DOHH2 (cell line): ENCODE measurements around the gene GATAD2A.

ENCODE experiments used
- H3F3A ChIP-seq: fragments of 200-600 bp; sonication (generic), shearing (Covaris generic); 2 replicates; pipeline ENCODE4 v1.6.0; 2016; ENCODE audit warnings: antibody characterized with exemption, mild to moderate bottlenecking; ENCODE audit not compliant: control insufficient read depth, insufficient read depth
- H3K27ac ChIP-seq: fragments of 200-600 bp; sonication (generic); 2 replicates; pipeline ENCODE4 v1.5.1; 2014; ENCODE audit warnings: low read depth, mild to moderate bottlenecking, low read length, moderate library complexity
- H3K27me3 ChIP-seq: fragments of 200-600 bp; sonication (generic); 2 replicates; pipeline ENCODE4 v1.6.1; 2014; ENCODE audit warnings: mild to moderate bottlenecking, low read length, mixed read lengths; ENCODE audit not compliant: control insufficient read depth
- H3K36me3 ChIP-seq: fragments of 200-600 bp; sonication (generic); 2 replicates; pipeline ENCODE4 v1.6.1; 2014; ENCODE audit warnings: mild to moderate bottlenecking, low read length, moderate library complexity, mixed read lengths; ENCODE audit not compliant: control insufficient read depth
- H3K4me1 ChIP-seq: fragments of 200-600 bp; sonication (generic); 2 replicates; pipeline ENCODE4 v1.6.1; 2014; ENCODE audit warnings: mild to moderate bottlenecking, low read length, mixed read lengths; ENCODE audit not compliant: control insufficient read depth
- H3K4me2 ChIP-seq: fragments of 200-600 bp; sonication (generic); 2 replicates; pipeline ENCODE4 v1.6.0; 2014; ENCODE audit warnings: mild to moderate bottlenecking, low read length, moderate library complexity
- H3K4me3 ChIP-seq: fragments of 200-600 bp; sonication (generic); 2 replicates; pipeline ENCODE4 v1.5.1; 2014; ENCODE audit warnings: mild to moderate bottlenecking, low read length, mixed read lengths
- H3K79me2 ChIP-seq: fragments of 200-600 bp; sonication (generic); 2 replicates; pipeline ENCODE4 v1.6.1; 2014; ENCODE audit warnings: mild to moderate bottlenecking, low read length, mixed read lengths; ENCODE audit not compliant: control insufficient read depth
- H3K9me2 ChIP-seq: fragments of 200-600 bp; sonication (generic); replicated peaks from 2 replicates; pipeline ENCODE4 v1.6.1; 2014; ENCODE audit warnings: mild to moderate bottlenecking, low read length, mixed read lengths; ENCODE audit not compliant: control insufficient read depth
- H3K9me3 ChIP-seq: fragments of 200-600 bp; sonication (generic); 2 replicates; pipeline ENCODE4 v1.6.1; 2014; ENCODE audit warnings: antibody characterized with exemption, low read length, mixed read lengths; ENCODE audit not compliant: control insufficient read depth, insufficient read depth
- H4K20me1 ChIP-seq: fragments of 200-600 bp; sonication (generic); 2 replicates; pipeline ENCODE4 v1.6.0; 2014; ENCODE audit warnings: low read depth, mild to moderate bottlenecking, antibody characterized with exemption, low read length, moderate library complexity; ENCODE audit not compliant: control insufficient read depth, insufficient read depth
- EZH2phosphoT487 ChIP-seq: fragments of 200-600 bp; sonication (generic); IDR thresholded peaks from 2 replicates; pipeline ENCODE4 v1.6.1; 2017; ENCODE audit warnings: borderline replicate concordance, mild to moderate bottlenecking, antibody characterized with exemption, low read length, moderate library complexity, mixed read lengths
- TF ChIP-seq, protein P1 (sequence below): fragments of 200-600 bp; sonication (generic); IDR thresholded peaks from one replicate; pipeline ENCODE4 v1.5.1; 2014; ENCODE audit warnings: antibody characterized with exemption, mild to moderate bottlenecking, low read depth, low read length; ENCODE audit not compliant: poor library complexity, severe bottlenecking

GATAD2A gene

DNA sequence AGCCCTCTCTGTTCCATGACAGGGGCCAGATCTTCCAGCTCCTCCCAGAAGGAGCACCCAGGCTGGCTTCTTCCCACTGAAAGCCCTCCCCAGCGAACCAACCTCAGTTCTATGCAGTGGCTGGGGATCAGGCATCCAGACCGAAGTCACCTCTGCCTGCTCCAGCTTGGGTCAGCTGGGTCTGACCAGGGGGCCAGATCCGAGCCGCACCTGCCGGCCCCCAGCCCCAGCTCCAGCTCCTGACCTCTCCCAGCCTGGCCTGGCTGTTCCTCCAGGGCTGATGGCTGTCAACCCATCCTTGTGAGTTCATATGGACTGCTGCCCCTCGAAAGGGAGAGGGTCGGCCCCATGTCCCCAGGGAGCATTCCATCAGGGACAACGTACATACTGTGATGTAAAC is 101.9 kb downstream of the GATAD2A start:
- Histone ChIP-seq H3K79me2 (no peaks in the 10 kb centered on the region), H3F3A (peaks cover 10% of the 10 kb centered on the region), H3K4me1 (no peaks in the 10 kb centered on the region), H3K4me3 (no peak overlapping the region), H3K9me3 (no peaks in the 10 kb centered on the region), H3K27ac (no peak overlapping the region), H4K20me1 (no peaks in the 10 kb centered on the region), H3K27me3 (no peaks in the 10 kb centered on the region), H3K9me2 (no peaks in the 10 kb centered on the region), H3K36me3 (peaks cover 53% of the 10 kb centered on the region), H3K4me2 (no peak overlapping the region)
- TF ChIP-seq, protein P1, sequence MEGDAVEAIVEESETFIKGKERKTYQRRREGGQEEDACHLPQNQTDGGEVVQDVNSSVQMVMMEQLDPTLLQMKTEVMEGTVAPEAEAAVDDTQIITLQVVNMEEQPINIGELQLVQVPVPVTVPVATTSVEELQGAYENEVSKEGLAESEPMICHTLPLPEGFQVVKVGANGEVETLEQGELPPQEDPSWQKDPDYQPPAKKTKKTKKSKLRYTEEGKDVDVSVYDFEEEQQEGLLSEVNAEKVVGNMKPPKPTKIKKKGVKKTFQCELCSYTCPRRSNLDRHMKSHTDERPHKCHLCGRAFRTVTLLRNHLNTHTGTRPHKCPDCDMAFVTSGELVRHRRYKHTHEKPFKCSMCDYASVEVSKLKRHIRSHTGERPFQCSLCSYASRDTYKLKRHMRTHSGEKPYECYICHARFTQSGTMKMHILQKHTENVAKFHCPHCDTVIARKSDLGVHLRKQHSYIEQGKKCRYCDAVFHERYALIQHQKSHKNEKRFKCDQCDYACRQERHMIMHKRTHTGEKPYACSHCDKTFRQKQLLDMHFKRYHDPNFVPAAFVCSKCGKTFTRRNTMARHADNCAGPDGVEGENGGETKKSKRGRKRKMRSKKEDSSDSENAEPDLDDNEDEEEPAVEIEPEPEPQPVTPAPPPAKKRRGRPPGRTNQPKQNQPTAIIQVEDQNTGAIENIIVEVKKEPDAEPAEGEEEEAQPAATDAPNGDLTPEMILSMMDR: no peak
- TF ChIP-seq EZH2phosphoT487: no peak

DNA sequence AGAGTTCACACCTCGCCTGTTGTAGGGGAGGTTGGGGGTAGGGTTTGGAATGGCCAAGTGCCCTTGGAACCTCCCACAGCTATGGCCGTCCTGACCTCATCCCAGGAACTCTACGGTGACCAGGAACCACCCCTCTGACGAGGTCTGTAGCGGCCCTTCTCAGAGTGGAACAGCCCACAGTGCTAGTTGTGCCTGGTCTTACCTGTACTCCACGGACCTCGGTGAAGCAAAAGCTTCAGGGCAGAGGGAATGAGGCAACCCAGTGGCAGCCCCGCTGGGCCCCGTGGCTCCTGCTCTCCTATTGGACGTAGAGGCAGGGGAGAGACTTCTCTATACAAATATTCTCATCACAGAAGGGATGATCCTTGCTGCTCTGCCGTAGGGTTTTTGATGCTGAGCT is 102.7 kb downstream of the GATAD2A start:
- no peaks in the 10 kb centered on the region for H3K9me3 ChIP-seq
- no peaks in the 10 kb centered on the region for H4K20me1 ChIP-seq
- peaks cover 44% of the 10 kb centered on the region for H3K36me3 ChIP-seq
- no peaks in the 10 kb centered on the region for H3K9me2 ChIP-seq
- no peak overlapping the region for H3K4me3 ChIP-seq
- peaks cover 10% of the 10 kb centered on the region for H3F3A ChIP-seq
- H3K27ac ChIP-seq: no peak overlapping the region
- H3K27me3 ChIP-seq: no peaks in the 10 kb centered on the region
- no peak overlapping the region for H3K4me2 ChIP-seq
- no peaks in the 10 kb centered on the region for H3K79me2 ChIP-seq
- H3K4me1 ChIP-seq: no peaks in the 10 kb centered on the region
- no peak for TF ChIP-seq EZH2phosphoT487
- TF ChIP-seq, protein P1: no peak

DNA sequence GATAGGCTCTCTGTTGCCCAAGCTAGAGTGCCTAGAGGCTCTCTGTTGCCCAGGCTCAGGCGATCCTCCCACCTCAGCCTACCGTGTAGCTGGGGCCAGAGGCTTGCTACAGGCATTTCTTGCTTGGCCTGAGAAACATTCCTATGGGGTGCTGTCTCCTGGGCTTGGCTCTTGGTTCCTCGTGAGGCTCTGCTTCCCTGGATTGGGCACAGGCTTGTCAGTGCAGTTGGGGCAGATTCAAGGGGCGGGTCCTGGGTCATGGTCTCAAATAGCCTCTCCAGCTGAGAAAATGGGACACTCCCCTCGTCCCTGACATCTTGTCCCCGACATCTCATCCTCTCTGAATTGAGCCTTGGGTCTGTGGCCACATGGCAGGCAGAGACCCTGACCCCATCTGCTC is 105.0 kb downstream of the GATAD2A start:
- no peaks in the 10 kb centered on the region for H3K9me2 ChIP-seq
- H3K4me3 ChIP-seq: no peak overlapping the region
- H3F3A ChIP-seq: peaks cover 10% of the 10 kb centered on the region
- TF ChIP-seq, protein P1: no peak
- no peak for TF ChIP-seq EZH2phosphoT487
- H3K36me3 ChIP-seq: peaks cover 22% of the 10 kb centered on the region
- no peaks in the 10 kb centered on the region for H3K27me3 ChIP-seq
- no peak overlapping the region for H3K4me2 ChIP-seq
- no peaks in the 10 kb centered on the region for H4K20me1 ChIP-seq
- H3K4me1 ChIP-seq: peaks cover 3% of the 10 kb centered on the region
- peaks cover 4% of the 10 kb centered on the region for H3K79me2 ChIP-seq
- H3K9me3 ChIP-seq: no peaks in the 10 kb centered on the region
- H3K27ac ChIP-seq: no peak overlapping the region

DNA sequence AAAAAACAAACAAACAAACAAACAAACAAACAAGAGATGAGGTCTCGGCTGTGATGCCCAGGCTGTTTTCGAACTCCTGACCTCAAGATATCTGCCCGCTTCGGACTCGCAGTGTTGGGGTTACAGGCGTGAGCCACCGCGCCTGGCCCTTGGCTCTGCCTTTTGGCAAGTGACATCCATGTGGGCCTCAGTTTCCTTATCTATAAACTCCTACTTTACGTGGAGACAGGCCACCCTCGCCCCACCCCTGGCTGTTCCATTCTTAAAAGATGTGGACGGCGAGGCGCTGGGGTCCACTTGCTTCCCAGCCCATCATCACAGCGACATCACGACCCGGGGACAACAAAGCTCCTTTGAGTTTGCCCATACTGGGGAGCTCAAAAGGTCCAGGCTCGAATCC is 108.2 kb downstream of the GATAD2A start:
- Histone ChIP-seq H3F3A (peaks cover 7% of the 10 kb centered on the region), H3K27ac (no peak overlapping the region), H3K36me3 (peaks cover 10% of the 10 kb centered on the region), H3K9me3 (no peaks in the 10 kb centered on the region), H3K9me2 (no peaks in the 10 kb centered on the region), H3K4me2 (no peak overlapping the region), H3K27me3 (no peaks in the 10 kb centered on the region), H4K20me1 (no peaks in the 10 kb centered on the region), H3K4me3 (no peak overlapping the region), H3K79me2 (peaks cover 34% of the 10 kb centered on the region), H3K4me1 (peaks cover 18% of the 10 kb centered on the region)
- no peak for TF ChIP-seq EZH2phosphoT487
- TF ChIP-seq, protein P1: no peak
